GM19455 (cell line): ENCODE data around the gene APP.

Experiments
- ATAC-seq: cut with Tn5 transposase; IDR thresholded peaks from one replicate; pipeline ENCODE4 v1.9.1; 2021; ENCODE audit not compliant: unreplicated experiment

APP gene

GRCh38 chr21:26130249-26130881 lies 40.2 kb downstream of the APP start:
- ATAC-seq = no peak

- no peak for ATAC-seq
Observed at GRCh38 chr21:26127918-26128317, 42.7 kb downstream of the APP start.

- no peak for ATAC-seq
Observed at GRCh38 chr21:26127073-26127814, 43.3 kb downstream of the APP start.

GRCh38 chr21:26126168-26126553 lies 44.4 kb downstream of the APP start:
- ATAC-seq = no peak

GRCh38 chr21:26125433-26126167 lies 45.0 kb downstream of the APP start:
- no peak for ATAC-seq

- ATAC-seq = no peak
Observed at GRCh38 chr21:26124896-26125295, 45.7 kb downstream of the APP start.

- ATAC-seq = no peak
Observed at GRCh38 chr21:26124421-26124833, 46.1 kb downstream of the APP start.

GRCh38 chr21:26123012-26123411 lies 47.6 kb downstream of the APP start:
- no peak for ATAC-seq

GRCh38 chr21:26120828-26121227 lies 49.7 kb downstream of the APP start:
- no peak for ATAC-seq

GRCh38 chr21:26119906-26120305 lies 50.7 kb downstream of the APP start:
- ATAC-seq = no peak

- no peak for ATAC-seq
Observed at GRCh38 chr21:26118938-26119540, 51.5 kb downstream of the APP start.

GRCh38 chr21:26117972-26118367 lies 52.6 kb downstream of the APP start:
- no peak for ATAC-seq

GRCh38 chr21:26117324-26117971 lies 53.1 kb downstream of the APP start:
- ATAC-seq = no peak

- no peak for ATAC-seq
Observed at GRCh38 chr21:26116456-26117011, 54.0 kb downstream of the APP start.

- no peak for ATAC-seq
Observed at GRCh38 chr21:26115899-26116298, 54.7 kb downstream of the APP start.

GRCh38 chr21:26115305-26115704 lies 55.3 kb downstream of the APP start:
- no peak for ATAC-seq

- no peak for ATAC-seq
Observed at GRCh38 chr21:26112975-26113374, 57.6 kb downstream of the APP start.

- ATAC-seq = no peak
Observed at GRCh38 chr21:26112127-26112742, 58.3 kb downstream of the APP start.

GRCh38 chr21:26110715-26111114 lies 59.9 kb downstream of the APP start:
- ATAC-seq = no peak

GRCh38 chr21:26107429-26107828 lies 63.1 kb downstream of the APP start:
- no peak for ATAC-seq
